DMS153 treated with DMSO at 0.1 percent for 48 hours (cell line): ENCODE measurements around the gene DES.

Experiments
- DNase-seq: peaks from one replicate; lab custom pipeline; 2025; ENCODE audit not compliant: unreplicated experiment; lab: John Stamatoyannopoulos, UW

Gene DES

GRCh38 chr2:219471476-219472371 lies 53.5 kb downstream of the DES start:
- DNase-seq: no peak

- DNase-seq: no peak
These were observed 54.5 kb downstream of the DES start for GRCh38 chr2:219472629-219473187.

- DNase-seq: no peak
These were observed 55.3 kb downstream of the DES start for GRCh38 chr2:219473511-219473910.

- DNase-seq: no peak
These were observed 56.3 kb downstream of the DES start for GRCh38 chr2:219474285-219475060.

- DNase-seq: no peak
These were observed 57.1 kb downstream of the DES start for GRCh38 chr2:219475278-219475677.

GRCh38 chr2:219475697-219476651 lies 57.8 kb downstream of the DES start:
- peak; percentile 52 for DNase-seq
